IMR-90 (cell line): Measurements from ENCODE around the gene LENG9. TPM values are rescaled to one million over a fixed set of nuclear protein-coding genes. Genes with fewer than 3 reads are reported as not detected.
A peak's percentile ranks its signal among the peaks of the same experiment; 100 is the strongest.

ENCODE experiments used
- ATAC-seq: fragments of 200-7000 bp; cut with Tn5 transposase; 2 replicates; pipeline ENCODE4 v1.9.1; 2020; ENCODE audit warnings: low read depth, mild to moderate bottlenecking, moderate library complexity
- BruUV-seq: library from RNA; stranded (reverse); fragments of 400-500 nt; replicated peaks from 2 replicates; lab custom pipeline; 2021; lab: Mats Ljungman, UMichigan
- CTCF ChIA-PET: fragments of 300-600 bp; formaldehyde crosslinking; extraction: SDS; loops from one replicate; lab custom pipeline; 2021; ENCODE audit warnings: antibody characterized with exemption; lab: Yijun Ruan, JAX
- POLR2A ChIA-PET: fragments of 300-600 bp; sonication (Branson Sonifier 250); formaldehyde crosslinking; loops from one replicate; lab custom pipeline; 2022; ENCODE audit warnings: antibody characterized with exemption; ENCODE audit not compliant: unreplicated experiment; lab: Charles Lee
- DNase-seq: peaks from one replicate; pipeline ENCODE4 v3.0.0; 2013
- H2AFZ ChIP-seq: replicated peaks from 2 replicates; pipeline ENCODE3; 2013; ENCODE audit warnings: low read length, mild to moderate bottlenecking; ENCODE audit not compliant: poor library complexity
- H2AK5ac ChIP-seq: 2 replicates; pipeline ENCODE4 v1.6.1; 2013; ENCODE audit warnings: low read depth, low read length, inconsistent platforms
- H2AK9ac ChIP-seq: replicated peaks from 2 replicates; pipeline ENCODE3; 2013; ENCODE audit warnings: mild to moderate bottlenecking, low read depth, low read length, moderate library complexity; ENCODE audit not compliant: poor library complexity
- H2BK120ac ChIP-seq: 2 replicates; pipeline ENCODE4 v1.6.1; 2013; ENCODE audit warnings: low read depth, low read length, inconsistent platforms
- H2BK15ac ChIP-seq: 3 replicates; pipeline ENCODE4 v1.6.1; 2013; ENCODE audit warnings: low read depth, low read length, inconsistent platforms
- H2BK20ac ChIP-seq: 2 replicates; pipeline ENCODE4 v1.6.1; 2013; ENCODE audit warnings: low read depth, mild to moderate bottlenecking, inconsistent platforms, low read length, moderate library complexity
- H2BK5ac ChIP-seq: 2 replicates; pipeline ENCODE4 v1.6.1; 2013; ENCODE audit warnings: mild to moderate bottlenecking, low read depth, low read length, inconsistent platforms; ENCODE audit not compliant: poor library complexity, severe bottlenecking
- H3K14ac ChIP-seq: replicated peaks from 2 replicates; pipeline ENCODE4 v1.6.1; 2013; ENCODE audit warnings: low read depth, low read length, inconsistent platforms
- H3K18ac ChIP-seq: 2 replicates; pipeline ENCODE4 v1.6.1; 2013; ENCODE audit warnings: low read depth, low read length, control low read depth
- H3K23ac ChIP-seq: 2 replicates; pipeline ENCODE4 v1.6.1; 2013; ENCODE audit warnings: low read depth, low read length, inconsistent platforms
- H3K27ac ChIP-seq: 2 replicates; pipeline ENCODE4 v1.5.1; 2013; ENCODE audit warnings: mild to moderate bottlenecking, control low read depth, low read length; ENCODE audit not compliant: insufficient read depth
- H3K27me3 ChIP-seq: 2 replicates; pipeline ENCODE4 v1.6.1; 2013; ENCODE audit warnings: low read length; ENCODE audit not compliant: control insufficient read depth, insufficient read depth
- H3K36me3 ChIP-seq: 2 replicates; pipeline ENCODE4 v1.6.1; 2013; ENCODE audit warnings: low read length, mixed read lengths; ENCODE audit not compliant: control insufficient read depth, insufficient read depth
- H3K4ac ChIP-seq: 2 replicates; pipeline ENCODE4 v1.6.1; 2013; ENCODE audit warnings: low read depth, low read length, inconsistent platforms
- H3K4me1 ChIP-seq: 2 replicates; pipeline ENCODE4 v1.6.1; 2013; ENCODE audit warnings: low read length, mixed read lengths; ENCODE audit not compliant: control insufficient read depth, insufficient read depth
- H3K4me2 ChIP-seq: 2 replicates; pipeline ENCODE4 v1.6.1; 2013; ENCODE audit warnings: low read depth, mild to moderate bottlenecking, control low read depth, low read length, moderate library complexity
- H3K4me3 ChIP-seq: 2 replicates; pipeline ENCODE4 v1.5.1; 2013; ENCODE audit warnings: low read depth, mild to moderate bottlenecking, control low read depth, low read length, moderate library complexity; ENCODE audit not compliant: insufficient read depth
- H3K56ac ChIP-seq: 2 replicates; pipeline ENCODE4 v1.6.1; 2013; ENCODE audit warnings: low read length, inconsistent platforms; ENCODE audit not compliant: insufficient read depth; ENCODE audit errors: extremely low read depth
- H3K79me1 ChIP-seq, 2 experiments: 2 replicates each; pipeline ENCODE4 v1.6.1; 2013; ENCODE audit warnings: low read length in 2 of 2, inconsistent platforms in 1 of 2, low read depth in 1 of 2
- H3K9ac ChIP-seq: 2 replicates; pipeline ENCODE4 v1.6.1; 2013; ENCODE audit warnings: low read depth, low read length, control low read depth
- H3K9me1 ChIP-seq: 2 replicates; pipeline ENCODE4 v1.6.1; 2013; ENCODE audit warnings: low read length, inconsistent platforms; ENCODE audit not compliant: insufficient read depth
- H3K9me3 ChIP-seq: 2 replicates; pipeline ENCODE4 v1.6.1; 2013; ENCODE audit warnings: low read length; ENCODE audit not compliant: control insufficient read depth, insufficient read depth
- H4K20me1 ChIP-seq: 2 replicates; pipeline ENCODE4 v1.6.1; 2013; ENCODE audit warnings: low read length, inconsistent platforms; ENCODE audit not compliant: insufficient read depth
- H4K5ac ChIP-seq: 2 replicates; pipeline ENCODE4 v1.6.1; 2013; ENCODE audit warnings: mild to moderate bottlenecking, low read depth, low read length, control low read depth
- H4K8ac ChIP-seq, 2 experiments: 2 replicates each; pipeline ENCODE4 v1.6.1; 2013; ENCODE audit warnings: low read depth in 2 of 2, low read length in 2 of 2, control low read depth in 1 of 2, inconsistent platforms in 1 of 2
- H4K91ac ChIP-seq: 2 replicates; pipeline ENCODE4 v1.6.1; 2013; ENCODE audit warnings: low read depth, low read length, inconsistent platforms; ENCODE audit not compliant: insufficient read depth
- CHD1 ChIP-seq: IDR thresholded peaks from 2 replicates; pipeline ENCODE4 v1.6.1; 2012; ENCODE audit warnings: low read depth, low read length, improper control_type of control experiment
- ELK1 ChIP-seq: fragments of 150-350 bp; IDR thresholded peaks from 2 replicates; pipeline ENCODE4 v1.6.1; 2016; ENCODE audit warnings: low read depth, mild to moderate bottlenecking, low read length, moderate library complexity, borderline replicate concordance
- FOS ChIP-seq: fragments of 150-350 bp; IDR thresholded peaks from 2 replicates; pipeline ENCODE4 v1.6.1; 2016; ENCODE audit warnings: low read depth, low read length
- MXI1 ChIP-seq: IDR thresholded peaks from 2 replicates; pipeline ENCODE4 v1.6.1; 2012; ENCODE audit warnings: low read depth, mild to moderate bottlenecking, low read length, moderate library complexity, borderline replicate concordance
- NFE2L2 ChIP-seq: fragments of 150-350 bp; IDR thresholded peaks from 2 replicates; pipeline ENCODE4 v1.6.1; 2016; ENCODE audit warnings: low read depth, mild to moderate bottlenecking, low read length
- POLR2A ChIP-seq: IDR thresholded peaks from 2 replicates; pipeline ENCODE4 v1.6.1; 2012; ENCODE audit warnings: mild to moderate bottlenecking, low read depth, low read length
- RAD21 ChIP-seq: IDR thresholded peaks from 2 replicates; pipeline ENCODE4 v1.6.1; 2012; ENCODE audit warnings: low read length, improper control_type of control experiment
- RCOR1 ChIP-seq: IDR thresholded peaks from 2 replicates; pipeline ENCODE4 v1.6.1; 2012; ENCODE audit warnings: mild to moderate bottlenecking, low read length, improper control_type of control experiment; ENCODE audit not compliant: insufficient replicate concordance
- RFX5 ChIP-seq: IDR thresholded peaks from 2 replicates; pipeline ENCODE4 v1.8.0; 2012; ENCODE audit warnings: low read depth, mild to moderate bottlenecking, low read length, moderate library complexity
- WGBS, 2 experiments: methylation state at CpG; one replicate each; pipeline versions ENCODE4 v1.1.5 to v1.1.7; 2013; ENCODE audit warnings: missing lambda C conversion rate in 2 of 2; ENCODE audit not compliant: insufficient read length in 1 of 2; ENCODE audit errors: extremely low coverage in 2 of 2; 5-methylcytosine and 5-hydroxymethylcytosine counted together
- dilution Hi-C: fragments of 300-500 bp; cut with HindIII; formaldehyde crosslinking; loops from one replicate; pipeline ENCODE4 v1.14.3; 2018; ENCODE audit warnings: low sequenced_read_pairs; ENCODE audit not compliant: unreplicated experiment
- in situ Hi-C: fragments of 300-500 bp; cut with MboI; formaldehyde crosslinking; loops from 3 replicates; pipeline ENCODE4 v1.14.3; 2019; ENCODE audit warnings: low sequenced_read_pairs, inconsistent platforms, mixed read lengths
- intact Hi-C: fragments of 100-400 bp; cut with micrococcal nuclease; formaldehyde crosslinking; loops from 2 replicates; pipeline ENCODE4 v1.10.0; 2022
- polyA plus RNA-seq, 3 experiments: library from polyadenylated mRNA; depleted of rRNA; stranded (reverse); fragments of >200 nt; gene quantifications; 2 replicates each; pipeline ENCODE4 v1.2.3, GENCODE V29; 2012; ENCODE audit warnings: low replicate concordance in 1 of 3
- total RNA-seq: library from RNA; depleted of rRNA; stranded (reverse); fragments of >200 nt; gene quantifications from 2 replicates; pipeline ENCODE4 v1.2.3, GENCODE V29; 2012

LENG9 gene
- total and polyA plus RNA-seq, 2 of the 4 experiments (the other 2 are of a cell fraction), result 0.94 to 1.1 TPM

GRCh38 chr19:54462047-54462654, 1.4 kb downstream of the LENG9 start:
- H3K79me1 ChIP-seq, result peaks cover 11 to 41% of the 10 kb centered on the region in 2 experiments; a peak in 3 of 4 replicates
- H2BK20ac ChIP-seq, result no peak overlapping the region
- peaks cover 48% of the 10 kb centered on the region for H4K20me1 ChIP-seq
- no peaks in the 10 kb centered on the region for H3K27me3 ChIP-seq
- dilution Hi-C loops, result no loop called here
- no peak overlapping the region; the same call in 2 of the 3 replicates for H2BK15ac ChIP-seq
- peak overlapping the region; percentile 87 for H2AK9ac ChIP-seq
- H2BK5ac ChIP-seq, result peak overlapping the region; percentile 83
- H2AK5ac ChIP-seq, result peak overlapping the region; percentile 94
- no peak overlapping the region for H3K56ac ChIP-seq
- H3K27ac ChIP-seq, result peak overlapping the region; percentile 94
- H3K4me1 ChIP-seq, result peaks cover 18% of the 10 kb centered on the region
- in situ Hi-C loops, result loop anchor here (25.0 kb wide), 4 partner anchors 350 to 1675 kb away; partner anchors contain the start of genes NAT14, NDUFA3, OSCAR and PRPF31
- TF ChIP-seq RFX5 (no peak), POLR2A (no peak), FOS (no peak), ELK1 (no peak), RAD21 (no peak), RCOR1 (no peak), MXI1 (no peak), CHD1 (no peak), NFE2L2 (no peak)
- ATAC-seq, result no peak
- no peak overlapping the region; the same call in 1 of the 2 replicates for H3K23ac ChIP-seq
- peak overlapping the region; percentile 84 for H2AFZ ChIP-seq
- H3K36me3 ChIP-seq, result peaks cover 50% of the 10 kb centered on the region
- ChIA-PET CTCF (no interaction called here), POLR2A (interaction anchor here (1.0 kb wide), 1 partner anchor 13 kb away, joined by 3 read pairs; the partner anchor contains the start of gene LENG8)
- H4K8ac ChIP-seq, result peak overlapping the region; percentile 30 to 95; a peak in 2 of 4 replicates
- peak overlapping the region; percentile 52; the same call in 1 of the 2 replicates for H3K4me3 ChIP-seq
- peak overlapping the region; percentile 77 for H3K9ac ChIP-seq
- no peak overlapping the region; the same call in 1 of the 2 replicates for H4K5ac ChIP-seq
- 46% methylated on average over 9 of the region's 15 CpGs; no CpG with 5 or more reads in 1 of the 2 experiments for WGBS, 2 experiments
- H3K9me1 ChIP-seq, result peaks cover 6% of the 10 kb centered on the region; the same call in 1 of the 2 replicates
- H3K4ac ChIP-seq, result peak overlapping the region; percentile 93
- no peaks in the 10 kb centered on the region for H3K9me3 ChIP-seq
- H3K18ac ChIP-seq, result no peak overlapping the region
- no peak overlapping the region for H3K14ac ChIP-seq
- no TSS peak for BruUV-seq
- H2BK120ac ChIP-seq, result peak overlapping the region; percentile 33; the same call in 1 of the 2 replicates
- H3K4me2 ChIP-seq, result peak overlapping the region; percentile 88; the same call in 1 of the 2 replicates
- peak overlapping the region; percentile 77 for H4K91ac ChIP-seq
- DNase-seq, result no peak
- intact Hi-C loops, result loop anchor here (10.0 kb wide), 1 partner anchor 623 kb away; no protein-coding TSS in a partner anchor
